DMS53 (cell line): ENCODE data around the gene RCAN1.
"Not testable (repeated sequence)": the region's sequence is repeated elsewhere in the genome, so short reads cannot be mapped to it uniquely, and the experiment has no call there.

Experiments
- DNase-seq: peaks from one replicate; lab custom pipeline; 2025; lab: John Stamatoyannopoulos, UW

The RCAN1 gene

GRCh38 chr21:34514576-34515115 lies 100.3 kb downstream of the RCAN1 start:
- no peak for DNase-seq

GRCh38 chr21:34513129-34513675 lies 101.7 kb downstream of the RCAN1 start:
- DNase-seq, result no peak

- DNase-seq, result no peak
Observed at GRCh38 chr21:34511787-34512455, 103.0 kb downstream of the RCAN1 start, which contains the start of gene KCNE1. TSS of gene KCNE1 (minus strand) at chr21:34512210. CDS start at chr21:34449634, 62,576 bp downstream.

- peak; percentile 14 for DNase-seq
Observed at GRCh38 chr21:34511181-34511580, 103.7 kb downstream of the RCAN1 start.

GRCh38 chr21:34510148-34511142 lies 104.5 kb downstream of the RCAN1 start:
- peak; percentile 74 for DNase-seq

- peak; percentile 3 for DNase-seq
Observed at GRCh38 chr21:34509151-34509550, 105.8 kb downstream of the RCAN1 start.

- DNase-seq, result no peak
Observed at GRCh38 chr21:34504595-34504994, 110.3 kb downstream of the RCAN1 start.

GRCh38 chr21:34502480-34503106 lies 112.3 kb downstream of the RCAN1 start:
- no peak for DNase-seq

GRCh38 chr21:34501716-34502115 lies 113.2 kb downstream of the RCAN1 start:
- no peak for DNase-seq

- DNase-seq, result no peak
Observed at GRCh38 chr21:34500191-34500590, 114.7 kb downstream of the RCAN1 start.

- no peak for DNase-seq
Observed at GRCh38 chr21:34499116-34499515, 115.8 kb downstream of the RCAN1 start.

- DNase-seq, result peak; percentile 23
Observed at GRCh38 chr21:34498623-34499022, 116.3 kb downstream of the RCAN1 start.

GRCh38 chr21:34483854-34484253 lies 131.1 kb downstream of the RCAN1 start:
- not testable (repeated sequence) for DNase-seq

GRCh38 chr21:34483435-34483834 lies 131.5 kb downstream of the RCAN1 start:
- DNase-seq, result not testable (repeated sequence)

GRCh38 chr21:34467333-34467732 lies 147.6 kb downstream of the RCAN1 start:
- DNase-seq, result not testable (repeated sequence)
